ENCODE results near the gene DRC3.

The DRC3 gene

GRCh38 chr17:18045691-18046350 lies 73.2 kb downstream of the DRC3 start:
- no peak overlapping the region for H3K4me2 ChIP-seq (ENCODE audit: low read depth, low read length, poor library complexity, severe bottlenecking)
- no peaks in the 10 kb centered on the region for H3K9me2 ChIP-seq (replicated peaks; ENCODE audit: low read depth, low read length)
- no peak overlapping the region for H3K4me3 ChIP-seq (ENCODE audit: low read length, poor library complexity, severe bottlenecking)
- no peak overlapping the region for H3K9ac ChIP-seq (ENCODE audit: low read depth, low read length, poor library complexity, severe bottlenecking)
- H4K20me1 ChIP-seq (ENCODE audit: insufficient read depth, low read length, poor library complexity, severe bottlenecking): peaks cover 17% of the 10 kb centered on the region
- H2AFZ ChIP-seq (ENCODE audit: low read length): no peak overlapping the region
- H3K79me2 ChIP-seq (ENCODE audit: insufficient read depth, low read length): peaks cover 21% of the 10 kb centered on the region; the same call in 1 of the 2 replicates
- no peaks in the 10 kb centered on the region for H3F3A ChIP-seq (ENCODE audit: low read depth)
- H3K4me1 ChIP-seq (ENCODE audit: insufficient read depth, low read length, poor library complexity, severe bottlenecking): peaks cover 30% of the 10 kb centered on the region
- no peaks in the 10 kb centered on the region; the same call in 1 of the 2 replicates for H3K36me3 ChIP-seq (ENCODE audit: insufficient read depth, low read length)
- TF ChIP-seq CTCF (conservative IDR thresholded peaks at IDR 0.05; ENCODE audit: low read length) (no peak), EZH2phosphoT487 (IDR thresholded peaks at IDR 0.05; ENCODE audit: borderline replicate concordance) (no peak)
- H3K9me3 ChIP-seq (ENCODE audit: insufficient read depth, low read depth, low read length): no peaks in the 10 kb centered on the region
- H3K27me3 ChIP-seq (ENCODE audit: insufficient read depth, low read length, poor library complexity, severe bottlenecking): no peaks in the 10 kb centered on the region

- H3K36me3 ChIP-seq (ENCODE audit: insufficient read depth, low read length): peaks cover 43% of the 10 kb centered on the region; the same call in 1 of the 2 replicates
- no peak overlapping the region for H3K4me3 ChIP-seq (ENCODE audit: low read length, poor library complexity, severe bottlenecking)
- no peak for TF ChIP-seq CTCF (conservative IDR thresholded peaks at IDR 0.05; ENCODE audit: low read length)
- H3F3A ChIP-seq (ENCODE audit: low read depth): no peaks in the 10 kb centered on the region
- no peaks in the 10 kb centered on the region for H3K9me3 ChIP-seq (ENCODE audit: insufficient read depth, low read depth, low read length)
- no peaks in the 10 kb centered on the region for H3K9me2 ChIP-seq (replicated peaks; ENCODE audit: low read depth, low read length)
- no peaks in the 10 kb centered on the region for H3K79me2 ChIP-seq (ENCODE audit: insufficient read depth, low read length)
- no peak overlapping the region for H3K9ac ChIP-seq (ENCODE audit: low read depth, low read length, poor library complexity, severe bottlenecking)
- H3K27me3 ChIP-seq (ENCODE audit: insufficient read depth, low read length, poor library complexity, severe bottlenecking): no peaks in the 10 kb centered on the region
- no peak overlapping the region for H3K4me2 ChIP-seq (ENCODE audit: low read depth, low read length, poor library complexity, severe bottlenecking)
- H3K4me1 ChIP-seq (ENCODE audit: insufficient read depth, low read length, poor library complexity, severe bottlenecking): peaks cover 5% of the 10 kb centered on the region
- H2AFZ ChIP-seq (ENCODE audit: low read length): no peak overlapping the region
- H4K20me1 ChIP-seq (ENCODE audit: insufficient read depth, low read length, poor library complexity, severe bottlenecking): no peaks in the 10 kb centered on the region
Observed at GRCh38 chr17:18055597-18055996, 82.9 kb downstream of the DRC3 start.

GRCh38 chr17:18056214-18056613 lies 83.6 kb downstream of the DRC3 start:
- no peak overlapping the region for H2AFZ ChIP-seq (ENCODE audit: low read length)
- H3K4me2 ChIP-seq (ENCODE audit: low read depth, low read length, poor library complexity, severe bottlenecking): no peak overlapping the region
- no peaks in the 10 kb centered on the region for H3K79me2 ChIP-seq (ENCODE audit: insufficient read depth, low read length)
- no peaks in the 10 kb centered on the region for H4K20me1 ChIP-seq (ENCODE audit: insufficient read depth, low read length, poor library complexity, severe bottlenecking)
- H3F3A ChIP-seq (ENCODE audit: low read depth): no peaks in the 10 kb centered on the region
- H3K9me3 ChIP-seq (ENCODE audit: insufficient read depth, low read depth, low read length): no peaks in the 10 kb centered on the region
- TF ChIP-seq CTCF (conservative IDR thresholded peaks at IDR 0.05; ENCODE audit: low read length) (0 out of 2 replicates have a peak, but pooled peaks have one; percentile 26), EZH2phosphoT487 (IDR thresholded peaks at IDR 0.05; ENCODE audit: borderline replicate concordance) (no peak)
- H3K4me3 ChIP-seq (ENCODE audit: low read length, poor library complexity, severe bottlenecking): no peak overlapping the region
- peaks cover 47% of the 10 kb centered on the region; the same call in 1 of the 2 replicates for H3K36me3 ChIP-seq (ENCODE audit: insufficient read depth, low read length)
- H3K4me1 ChIP-seq (ENCODE audit: insufficient read depth, low read length, poor library complexity, severe bottlenecking): peaks cover 5% of the 10 kb centered on the region
- no peak overlapping the region for H3K9ac ChIP-seq (ENCODE audit: low read depth, low read length, poor library complexity, severe bottlenecking)
- H3K27me3 ChIP-seq (ENCODE audit: insufficient read depth, low read length, poor library complexity, severe bottlenecking): no peaks in the 10 kb centered on the region
- no peaks in the 10 kb centered on the region for H3K9me2 ChIP-seq (replicated peaks; ENCODE audit: low read depth, low read length)

Measured in Loucy (cell line).